GM12864 (cell line): ENCODE measurements around the gene GALNTL6.

Experiments
- DNase-seq: peaks from one replicate; pipeline ENCODE4 v3.0.0-alpha.2; 2011; ENCODE audit warnings: low read depth
- H3K4me3 ChIP-seq: 2 replicates; pipeline ENCODE4 v1.5.1; 2011; ENCODE audit warnings: mild to moderate bottlenecking, low read depth, low read length, control low read depth
- TF ChIP-seq, protein P1 (sequence below): IDR thresholded peaks from 2 replicates; pipeline ENCODE4 v1.5.1; 2011; ENCODE audit warnings: low read depth, mild to moderate bottlenecking, moderate library complexity, low read length, control low read depth, inconsistent platforms; ENCODE audit errors: missing control alignments

Gene GALNTL6

GRCh38 chr4:172554588-172554987 is 741.4 kb downstream of the GALNTL6 start:
- no peak overlapping the region for H3K4me3 ChIP-seq
- DNase-seq, result no peak
- TF ChIP-seq, protein P1, sequence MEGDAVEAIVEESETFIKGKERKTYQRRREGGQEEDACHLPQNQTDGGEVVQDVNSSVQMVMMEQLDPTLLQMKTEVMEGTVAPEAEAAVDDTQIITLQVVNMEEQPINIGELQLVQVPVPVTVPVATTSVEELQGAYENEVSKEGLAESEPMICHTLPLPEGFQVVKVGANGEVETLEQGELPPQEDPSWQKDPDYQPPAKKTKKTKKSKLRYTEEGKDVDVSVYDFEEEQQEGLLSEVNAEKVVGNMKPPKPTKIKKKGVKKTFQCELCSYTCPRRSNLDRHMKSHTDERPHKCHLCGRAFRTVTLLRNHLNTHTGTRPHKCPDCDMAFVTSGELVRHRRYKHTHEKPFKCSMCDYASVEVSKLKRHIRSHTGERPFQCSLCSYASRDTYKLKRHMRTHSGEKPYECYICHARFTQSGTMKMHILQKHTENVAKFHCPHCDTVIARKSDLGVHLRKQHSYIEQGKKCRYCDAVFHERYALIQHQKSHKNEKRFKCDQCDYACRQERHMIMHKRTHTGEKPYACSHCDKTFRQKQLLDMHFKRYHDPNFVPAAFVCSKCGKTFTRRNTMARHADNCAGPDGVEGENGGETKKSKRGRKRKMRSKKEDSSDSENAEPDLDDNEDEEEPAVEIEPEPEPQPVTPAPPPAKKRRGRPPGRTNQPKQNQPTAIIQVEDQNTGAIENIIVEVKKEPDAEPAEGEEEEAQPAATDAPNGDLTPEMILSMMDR, result no peak

- DNase-seq, result no peak
- H3K4me3 ChIP-seq, result no peak overlapping the region
- TF ChIP-seq, protein P1, result no peak
These were observed 742.5 kb downstream of the GALNTL6 start for GRCh38 chr4:172555725-172556124.

DNA sequence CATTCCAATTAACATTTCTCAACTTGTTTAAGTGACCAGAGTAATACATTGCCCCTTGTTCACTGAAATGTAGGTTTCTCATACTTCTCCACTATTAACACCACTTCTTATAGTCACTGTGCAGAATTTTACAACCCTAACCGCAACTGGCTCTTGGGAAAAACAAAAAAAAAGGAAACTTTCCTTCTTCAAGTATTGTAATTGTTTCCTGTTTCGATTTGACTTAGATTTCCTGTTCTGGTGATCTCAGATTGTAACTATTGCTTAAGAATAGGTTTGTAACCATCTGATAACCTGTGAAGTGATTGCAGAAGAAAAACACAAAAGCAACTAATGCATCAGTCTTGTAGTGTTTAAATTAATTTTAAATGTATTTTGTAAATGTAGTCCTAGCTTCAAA is 760.7 kb downstream of the GALNTL6 start:
- H3K4me3 ChIP-seq, result no peak overlapping the region
- DNase-seq, result no peak
- TF ChIP-seq, protein P1, result no peak

DNA sequence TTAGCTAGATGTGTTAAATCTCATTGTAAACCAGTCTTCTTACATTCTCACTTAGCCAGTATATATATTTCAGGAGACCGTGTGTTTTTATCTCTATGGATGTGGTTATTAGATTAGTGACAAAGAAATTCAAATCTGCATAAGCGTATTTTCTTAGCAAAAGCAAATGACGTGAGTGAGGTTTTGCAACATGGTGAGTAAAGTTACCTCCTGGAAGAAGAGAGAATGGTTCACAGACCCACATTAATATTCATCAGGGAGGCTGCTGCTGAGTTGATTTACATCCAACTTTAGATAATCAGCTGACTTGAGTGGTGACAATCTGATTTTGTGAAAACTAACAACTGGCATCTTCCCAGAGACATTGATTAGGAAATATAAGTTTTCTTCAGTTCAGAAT is 765.5 kb downstream of the GALNTL6 start:
- no peak overlapping the region for H3K4me3 ChIP-seq
- DNase-seq, result no peak
- TF ChIP-seq, protein P1, result no peak

DNA sequence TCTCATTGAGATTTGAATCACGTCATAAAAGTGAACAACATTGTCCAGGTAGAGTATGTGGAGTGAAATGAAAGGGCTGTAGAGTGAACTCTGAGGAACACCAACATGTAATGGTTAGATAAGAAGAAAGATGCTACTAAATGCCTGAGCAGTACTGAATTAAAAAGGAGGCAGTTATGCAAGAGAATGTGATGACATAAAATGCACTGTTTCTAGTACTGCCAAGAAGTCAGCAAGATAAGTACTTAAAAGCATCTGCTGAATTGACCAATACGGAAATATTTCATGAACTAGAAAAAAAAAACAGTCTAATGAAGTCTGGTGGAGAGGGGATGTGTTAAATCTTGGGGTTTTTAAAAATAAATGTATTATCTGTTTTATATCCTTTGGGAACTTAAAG is 771.6 kb downstream of the GALNTL6 start:
- TF ChIP-seq, protein P1, result no peak
- H3K4me3 ChIP-seq, result no peak overlapping the region
- no peak for DNase-seq

DNA sequence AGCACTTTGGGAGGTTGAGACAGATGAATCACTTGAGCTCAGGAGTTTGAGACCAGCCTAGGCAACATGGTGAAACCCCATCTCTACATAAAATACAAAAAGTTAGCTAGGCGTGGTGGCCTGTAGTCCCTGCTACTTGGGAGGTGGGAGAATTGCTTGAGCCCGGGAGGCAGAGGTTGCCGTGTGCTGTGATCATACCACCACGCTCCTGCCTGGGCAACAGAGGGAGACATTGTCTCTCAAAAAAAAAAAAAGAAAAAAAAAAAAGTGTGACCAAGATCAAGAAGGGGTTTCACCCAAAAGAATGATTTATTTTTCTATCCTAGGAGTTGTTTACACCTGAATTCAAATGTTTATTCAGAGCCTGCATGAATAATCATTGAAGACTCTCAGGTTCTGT is 783.0 kb downstream of the GALNTL6 start:
- no peak for DNase-seq
- TF ChIP-seq, protein P1, result no peak
- H3K4me3 ChIP-seq, result no peak overlapping the region

DNA sequence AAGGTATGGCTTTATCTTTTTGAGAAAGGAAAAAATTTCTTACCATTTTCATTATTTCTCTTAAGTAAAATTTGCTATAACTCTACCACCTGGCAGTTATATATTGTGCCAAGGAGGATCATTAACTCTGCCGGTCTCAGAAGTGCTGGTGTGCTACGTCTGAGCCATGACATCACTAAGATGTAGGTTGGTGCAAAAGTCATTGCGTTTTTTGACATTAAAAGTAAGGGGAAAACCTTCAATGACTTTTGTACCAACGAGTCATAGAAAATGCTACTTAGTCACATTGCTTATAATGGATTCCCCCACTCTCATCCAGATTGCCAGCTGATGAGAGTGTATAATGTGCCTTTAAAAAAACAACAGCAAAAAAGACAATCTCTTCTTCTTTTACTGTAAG is 786.4 kb downstream of the GALNTL6 start:
- TF ChIP-seq, protein P1, result no peak
- H3K4me3 ChIP-seq, result no peak overlapping the region
- DNase-seq, result no peak
